ENCODE results near the gene P2RX6.
"Not testable (repeated sequence)": the region's sequence is repeated elsewhere in the genome, so short reads cannot be mapped to it uniquely, and the experiment has no call there.

P2RX6 gene

GRCh38 chr22:21014726-21015465 is at the start of gene P2RX6:
TSS of gene P2RX6 (plus strand) at chr22:21015165. CDS start at chr22:21015175, 10 bp downstream.
- H3K4me3 ChIP-seq (ENCODE audit: low read depth, low read length) = peak within 1 kb of the TSS; percentile 62
- peak; percentile 65 for DNase-seq (ENCODE audit: low read depth)

GRCh38 chr22:20965888-20966855 is 48.8 kb upstream of the P2RX6 start:
- DNase-seq (ENCODE audit: low read depth) = no peak
- no peak overlapping the region for H3K4me3 ChIP-seq (ENCODE audit: low read depth, low read length)

GRCh38 chr22:20966883-20967696 is 47.9 kb upstream of the P2RX6 start, which contains the start of gene AIFM3:
TSS of gene AIFM3 (plus strand) at chr22:20967255. CDS start at chr22:20967945, 690 bp downstream.
- H3K4me3 ChIP-seq (ENCODE audit: low read depth, low read length) = no peak within 1 kb of the TSS
- no peak for DNase-seq (ENCODE audit: low read depth)

GRCh38 chr22:20967697-20968211 is 47.2 kb upstream of the P2RX6 start:
- H3K4me3 ChIP-seq (ENCODE audit: low read depth, low read length) = no peak overlapping the region
- DNase-seq (ENCODE audit: low read depth) = no peak

- DNase-seq (ENCODE audit: low read depth) = no peak
Measured at GRCh38 chr22:20968281-20968977, 46.5 kb upstream of the P2RX6 start.

GRCh38 chr22:20970939-20971657 is 43.9 kb upstream of the P2RX6 start:
- no peak for DNase-seq (ENCODE audit: low read depth)
- H3K4me3 ChIP-seq (ENCODE audit: low read depth, low read length) = no peak overlapping the region

More at GRCh38 chr22:20968281-20968977, 46.5 kb upstream of the P2RX6 start:
- H3K4me3 ChIP-seq (ENCODE audit: low read depth, low read length) = no peak overlapping the region

GRCh38 chr22:20972014-20972694 is 42.8 kb upstream of the P2RX6 start:
- not testable (repeated sequence) for H3K4me3 ChIP-seq (ENCODE audit: low read depth, low read length); DNase-seq (ENCODE audit: low read depth)

- H3K4me3 ChIP-seq (ENCODE audit: low read depth, low read length) = no peak overlapping the region
- DNase-seq (ENCODE audit: low read depth) = no peak
Measured at GRCh38 chr22:20972933-20973577, 41.9 kb upstream of the P2RX6 start.

GRCh38 chr22:20973634-20974286 is 41.2 kb upstream of the P2RX6 start:
- H3K4me3 ChIP-seq (ENCODE audit: low read depth, low read length) = no peak overlapping the region
- no peak for DNase-seq (ENCODE audit: low read depth)

GRCh38 chr22:20974336-20974955 is 40.5 kb upstream of the P2RX6 start:
- H3K4me3 ChIP-seq (ENCODE audit: low read depth, low read length) = no peak overlapping the region
- no peak for DNase-seq (ENCODE audit: low read depth)

GRCh38 chr22:20975541-20976290 is 39.2 kb upstream of the P2RX6 start:
- no peak for DNase-seq (ENCODE audit: low read depth)
- H3K4me3 ChIP-seq (ENCODE audit: low read depth, low read length) = no peak overlapping the region

GRCh38 chr22:20976291-20976877 is 38.6 kb upstream of the P2RX6 start:
- no peak for DNase-seq (ENCODE audit: low read depth)
- no peak overlapping the region for H3K4me3 ChIP-seq (ENCODE audit: low read depth, low read length)

GRCh38 chr22:20977019-20977418 is 37.9 kb upstream of the P2RX6 start:
- no peak for DNase-seq (ENCODE audit: low read depth)
- H3K4me3 ChIP-seq (ENCODE audit: low read depth, low read length) = no peak overlapping the region

- DNase-seq (ENCODE audit: low read depth) = no peak
Measured at GRCh38 chr22:20977516-20978170, 37.3 kb upstream of the P2RX6 start.

GRCh38 chr22:20978419-20978818 is 36.5 kb upstream of the P2RX6 start:
- no peak overlapping the region for H3K4me3 ChIP-seq (ENCODE audit: low read depth, low read length)
- no peak for DNase-seq (ENCODE audit: low read depth)

More at GRCh38 chr22:20977516-20978170, 37.3 kb upstream of the P2RX6 start:
- no peak overlapping the region for H3K4me3 ChIP-seq (ENCODE audit: low read depth, low read length)
